Measurements from ENCODE around the gene NACC1. TPM values are rescaled to one million over a fixed set of nuclear protein-coding genes. Genes with fewer than 3 reads are reported as not detected.

NACC1 gene
- total and polyA plus RNA-seq, 2 of the 8 experiments (the other 6 are each of a cell fraction or from before 2014, with no cell fraction given): 234 to 301 TPM

DNA sequence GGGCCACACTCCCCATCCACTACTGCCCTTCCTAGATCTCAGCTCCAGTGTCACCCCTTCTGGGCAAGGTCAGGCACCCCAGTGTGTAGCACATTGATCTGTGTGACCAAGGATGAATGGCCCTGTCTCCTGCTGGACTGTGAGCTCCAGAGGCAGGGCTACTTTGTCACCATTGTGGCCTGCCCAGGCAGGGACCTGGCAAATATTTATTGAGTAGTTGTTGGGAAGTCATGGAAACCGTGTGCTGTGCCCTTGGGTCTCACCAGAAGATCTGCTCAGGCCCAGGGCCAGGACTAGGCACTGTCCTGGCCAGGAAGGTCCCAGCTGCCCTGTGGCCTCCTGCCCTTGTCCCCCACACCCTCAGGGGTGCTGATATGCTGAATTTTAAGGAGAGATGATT is 10.5 kb downstream of the NACC1 start:
- H3K4me1 ChIP-seq (replicated peaks in 1 of 4; ENCODE audit: control insufficient read depth in 3 of 4, insufficient read depth in 4 of 4, low read length in 3 of 4): peaks cover 0 to 3% (median 0%) of the 10 kb centered on the region in 4 experiments; a peak in 1 of 7 replicates
- H3K56ac ChIP-seq (replicated peaks; ENCODE audit: insufficient read length, low read depth, low read length): no peak overlapping the region
- H3K4me3 ChIP-seq (ENCODE audit: extremely low read depth in 1 of 4, insufficient read depth in 2 of 4, low read depth in 3 of 4, low read length in 4 of 4): no peak overlapping the region
- no peak overlapping the region for H4K5ac ChIP-seq (ENCODE audit: insufficient read length, low read depth, low read length)
- no peak overlapping the region for H3K4me2 ChIP-seq (ENCODE audit: insufficient read depth in 1 of 2, low read depth in 2 of 2, low read length in 2 of 2)
- H3K27ac ChIP-seq (ENCODE audit: low read depth, low read length): no peak overlapping the region
- no peak overlapping the region for H2BK12ac ChIP-seq (ENCODE audit: low read depth, low read length)
- no peak overlapping the region for H2BK120ac ChIP-seq (replicated peaks; ENCODE audit: low read depth, low read length)
- no peaks in the 10 kb centered on the region for H3K9me3 ChIP-seq (ENCODE audit: insufficient read depth in 2 of 2, low read depth in 1 of 2, low read length in 1 of 2)
- H2AK5ac ChIP-seq (ENCODE audit: low read depth, low read length): no peak overlapping the region
- no peak overlapping the region for H3K9ac ChIP-seq (replicated peaks in 1 of 4; ENCODE audit: extremely low read depth in 1 of 4, low read depth in 3 of 4, low read length in 3 of 4)
- 89% methylated on average over 1 of the region's 1 CpG; no CpG with 5 or more reads in 1 of the 2 experiments for WGBS, 2 experiments (ENCODE audit: extremely low coverage in 1 of 2, insufficient coverage in 1 of 2, insufficient read length in 1 of 2, insufficient replicate concordance in 2 of 2, low coverage in 1 of 2, low lambda C conversion rate in 2 of 2, missing lambda C conversion rate in 1 of 2)
- no peak overlapping the region for H2BK15ac ChIP-seq (ENCODE audit: low read length)
- POLR2A ChIA-PET (ENCODE audit: partially characterized antibody): interaction anchor here (0.9 to 14.8 kb wide), 14 partner anchors 8 to 36 kb away, joined by 3 to 228 read pairs (median 4); partner anchors contain the start of genes IER2, LYL1, NACC1 and STX10
- H2BK5ac ChIP-seq (ENCODE audit: low read depth, low read length): no peak overlapping the region
- no peak for DNase-seq (ENCODE audit: low read depth in 1 of 2, low spot score in 2 of 2)
- H4K20me1 ChIP-seq (replicated peaks in 1 of 2; ENCODE audit: control insufficient read depth in 1 of 2, insufficient read depth in 2 of 2, low read length in 2 of 2): peaks cover 37 to 53% of the 10 kb centered on the region in 2 experiments
- CTCF ChIA-PET (ENCODE audit: partially characterized antibody): interaction anchor here (0.6 to 2.0 kb wide), 8 partner anchors 8 to 584 kb away, joined by 3 to 9 read pairs (median 4); no protein-coding TSS in a partner anchor
- H3K79me2 ChIP-seq (ENCODE audit: control insufficient read depth in 1 of 2, insufficient read depth in 2 of 2, low read length in 2 of 2): peaks cover 27 to 96% of the 10 kb centered on the region in 2 experiments
- TF ChIP-seq, protein P1, sequence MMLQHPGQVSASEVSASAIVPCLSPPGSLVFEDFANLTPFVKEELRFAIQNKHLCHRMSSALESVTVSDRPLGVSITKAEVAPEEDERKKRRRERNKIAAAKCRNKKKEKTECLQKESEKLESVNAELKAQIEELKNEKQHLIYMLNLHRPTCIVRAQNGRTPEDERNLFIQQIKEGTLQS (IDR thresholded peaks at IDR 0.05; ENCODE audit: insufficient read depth, low read depth, low read length): no peak
- TF ChIP-seq TEAD4 (IDR thresholded peaks at IDR 0.05; ENCODE audit: low read depth, low read length) (no peak), EGR1 (IDR thresholded peaks at IDR 0.05; ENCODE audit: borderline replicate concordance, low read depth, low read length) (no peak), CREB1 (IDR thresholded peaks at IDR 0.05) (no peak), NANOG (IDR thresholded peaks at IDR 0.05; ENCODE audit: insufficient read depth, low read depth, low read length, poor library complexity, severe bottlenecking) (no peak), CBX5 (IDR thresholded peaks at IDR 0.05; ENCODE audit: low read depth, low read length) (no peak)
- H3K79me1 ChIP-seq (ENCODE audit: low read depth, low read length): peaks cover 35% of the 10 kb centered on the region
- H3K27me3 ChIP-seq (replicated peaks in 1 of 4; ENCODE audit: control insufficient read depth in 3 of 4, extremely low read depth in 1 of 4, insufficient read depth in 3 of 4, low read length in 3 of 4): no peaks in the 10 kb centered on the region
- H3K36me3 ChIP-seq (ENCODE audit: control insufficient read depth in 2 of 4, insufficient read depth in 4 of 4, low read length in 3 of 4): peaks cover 0 to 5% (median 4%) of the 10 kb centered on the region in 4 experiments; a peak in 4 of 8 replicates
- H2BK20ac ChIP-seq (ENCODE audit: low read length): no peak overlapping the region
- no peak overlapping the region for H3K4ac ChIP-seq (replicated peaks; ENCODE audit: insufficient read length, low read depth, low read length)
- H3K18ac ChIP-seq (ENCODE audit: extremely low read depth, low read length): no peak overlapping the region
- FAIRE-seq: no peak
- H3K23ac ChIP-seq (ENCODE audit: insufficient read length): no peak overlapping the region
- no peaks in the 10 kb centered on the region for H3K23me2 ChIP-seq (ENCODE audit: low read depth, low read length)
- H4K8ac ChIP-seq (ENCODE audit: extremely low read depth, insufficient read depth, low read length): no peak overlapping the region
- H3K14ac ChIP-seq (ENCODE audit: insufficient read length): no peak overlapping the region
- no peak overlapping the region for H4K91ac ChIP-seq (replicated peaks; ENCODE audit: insufficient read length, low read length)
- H2AFZ ChIP-seq (ENCODE audit: low read length): no peak overlapping the region

Measured in H1 (cell line).